Measurements from ENCODE around the gene POU2F1.
A peak's percentile ranks its signal among the peaks of the same experiment; 100 is the strongest.
"Not testable (repeated sequence)": the region's sequence is repeated elsewhere in the genome, so short reads cannot be mapped to it uniquely, and the experiment has no call there.

The POU2F1 gene

GRCh38 chr1:167221738-167222610 lies 1.3 kb downstream of the POU2F1 start:
- H3K4me3 ChIP-seq (ENCODE audit: control insufficient read depth, low read depth, low read length): peak overlapping the region; percentile 58
- TF ChIP-seq CTCF (conservative IDR thresholded peaks at IDR 0.05; ENCODE audit: control insufficient read depth, insufficient read depth, low read depth, low read length): no peak
- DNase-seq (ENCODE audit: low read depth): peak; percentile 82

- DNase-seq (ENCODE audit: low read depth): peak; percentile 78
- no peak overlapping the region for H3K4me3 ChIP-seq (ENCODE audit: control insufficient read depth, low read depth, low read length)
- no peak for TF ChIP-seq CTCF (conservative IDR thresholded peaks at IDR 0.05; ENCODE audit: control insufficient read depth, insufficient read depth, low read depth, low read length)
Measured at GRCh38 chr1:167223144-167224103, 2.7 kb downstream of the POU2F1 start.

GRCh38 chr1:167224734-167225235 lies 4.1 kb downstream of the POU2F1 start:
- DNase-seq (ENCODE audit: low read depth); H3K4me3 ChIP-seq (ENCODE audit: control insufficient read depth, low read depth, low read length): not testable (repeated sequence)

GRCh38 chr1:167225920-167226319 lies 5.2 kb downstream of the POU2F1 start:
- no peak overlapping the region for H3K4me3 ChIP-seq (ENCODE audit: control insufficient read depth, low read depth, low read length)
- TF ChIP-seq CTCF (conservative IDR thresholded peaks at IDR 0.05; ENCODE audit: control insufficient read depth, insufficient read depth, low read depth, low read length): no peak
- DNase-seq (ENCODE audit: low read depth): no peak

GRCh38 chr1:167227934-167228378 lies 7.3 kb downstream of the POU2F1 start:
- DNase-seq (ENCODE audit: low read depth): no peak
- TF ChIP-seq CTCF (conservative IDR thresholded peaks at IDR 0.05; ENCODE audit: control insufficient read depth, insufficient read depth, low read depth, low read length): no peak
- no peak overlapping the region for H3K4me3 ChIP-seq (ENCODE audit: control insufficient read depth, low read depth, low read length)

GRCh38 chr1:167229719-167230385 lies 9.2 kb downstream of the POU2F1 start:
- H3K4me3 ChIP-seq (ENCODE audit: control insufficient read depth, low read depth, low read length): no peak overlapping the region
- TF ChIP-seq CTCF (conservative IDR thresholded peaks at IDR 0.05; ENCODE audit: control insufficient read depth, insufficient read depth, low read depth, low read length): no peak
- DNase-seq (ENCODE audit: low read depth): no peak
